ENCODE results near the gene LDLRAD4.
"Not testable (repeated sequence)": the region's sequence is repeated elsewhere in the genome, so short reads cannot be mapped to it uniquely, and the experiment has no call there.

LDLRAD4 gene

GRCh38 chr18:13485182-13485581, 266.6 kb downstream of the LDLRAD4 start:
- no peak for DNase-seq (ENCODE audit: extremely low spot score)
- POLR2A ChIA-PET, result no interaction called here
- TF ChIP-seq FOXM1 (IDR thresholded peaks at IDR 0.05; ENCODE audit: borderline replicate concordance) (no peak), FOXA1 (IDR thresholded peaks at IDR 0.05) (no peak), SP1 (IDR thresholded peaks at IDR 0.05) (no peak), SUZ12 (IDR thresholded peaks at IDR 0.05) (no peak), ELF4 (IDR thresholded peaks at IDR 0.05) (no peak), HDGF (IDR thresholded peaks at IDR 0.05; ENCODE audit: borderline replicate concordance) (no peak), FOXK2 (IDR thresholded peaks at IDR 0.05) (no peak)
- CTCF ChIA-PET, result no interaction called here

- TF ChIP-seq L3MBTL2 (conservative IDR thresholded peaks at IDR 0.05) (no peak), ELF4 (IDR thresholded peaks at IDR 0.05) (no peak), FOXK2 (IDR thresholded peaks at IDR 0.05) (no peak), FOXM1 (IDR thresholded peaks at IDR 0.05; ENCODE audit: borderline replicate concordance) (no peak), NFRKB (IDR thresholded peaks at IDR 0.05) (no peak), LEF1 (IDR thresholded peaks at IDR 0.05; ENCODE audit: borderline replicate concordance) (no peak), ARNT (IDR thresholded peaks at IDR 0.05) (no peak), SUZ12 (IDR thresholded peaks at IDR 0.05) (no peak), FOXA1 (IDR thresholded peaks at IDR 0.05) (no peak), TARDBP (IDR thresholded peaks at IDR 0.05) (no peak), HDGF (IDR thresholded peaks at IDR 0.05; ENCODE audit: borderline replicate concordance) (no peak), PKNOX1 (IDR thresholded peaks at IDR 0.05) (no peak), BHLHE40 (IDR thresholded peaks at IDR 0.05; ENCODE audit: borderline replicate concordance) (no peak), SP1 (IDR thresholded peaks at IDR 0.05) (no peak)
- POLR2A ChIA-PET, result no interaction called here
- no peak for DNase-seq (ENCODE audit: extremely low spot score)
- CTCF ChIA-PET, result no interaction called here
These were observed 267.0 kb downstream of the LDLRAD4 start for GRCh38 chr18:13485604-13486003.

GRCh38 chr18:13486284-13486683, 267.7 kb downstream of the LDLRAD4 start:
- CTCF ChIA-PET, result no interaction called here
- DNase-seq (ENCODE audit: extremely low spot score), result no peak
- POLR2A ChIA-PET, result no interaction called here
- TF ChIP-seq TARDBP (IDR thresholded peaks at IDR 0.05) (no peak), ZNF384 (IDR thresholded peaks at IDR 0.05) (no peak), FOXA1 (IDR thresholded peaks at IDR 0.05) (no peak), FOXM1 (IDR thresholded peaks at IDR 0.05; ENCODE audit: borderline replicate concordance) (no peak), HDGF (IDR thresholded peaks at IDR 0.05; ENCODE audit: borderline replicate concordance) (no peak), SP1 (IDR thresholded peaks at IDR 0.05) (no peak), L3MBTL2 (conservative IDR thresholded peaks at IDR 0.05) (no peak), ARNT (IDR thresholded peaks at IDR 0.05) (no peak), LEF1 (IDR thresholded peaks at IDR 0.05; ENCODE audit: borderline replicate concordance) (no peak), NFRKB (IDR thresholded peaks at IDR 0.05) (no peak)

- ChIA-PET POLR2A (no interaction called here), CTCF (no interaction called here)
- TF ChIP-seq L3MBTL2 (conservative IDR thresholded peaks at IDR 0.05) (no peak), ELF4 (IDR thresholded peaks at IDR 0.05) (no peak), ARNT (IDR thresholded peaks at IDR 0.05) (no peak), SUZ12 (IDR thresholded peaks at IDR 0.05) (no peak), PKNOX1 (IDR thresholded peaks at IDR 0.05) (no peak), LEF1 (IDR thresholded peaks at IDR 0.05; ENCODE audit: borderline replicate concordance) (no peak)
- DNase-seq (ENCODE audit: extremely low spot score), result no peak
These were observed 268.1 kb downstream of the LDLRAD4 start for GRCh38 chr18:13486686-13487085.

- no peak for TF ChIP-seq PKNOX1 (IDR thresholded peaks at IDR 0.05)
- TF ChIP-seq SUZ12 (IDR thresholded peaks at IDR 0.05), result no peak
- TF ChIP-seq TARDBP (IDR thresholded peaks at IDR 0.05), result no peak
- no peak for TF ChIP-seq L3MBTL2 (conservative IDR thresholded peaks at IDR 0.05)
- POLR2A ChIA-PET, result no interaction called here
- no peak for DNase-seq (ENCODE audit: extremely low spot score)
- CTCF ChIA-PET, result no interaction called here
These were observed 268.7 kb downstream of the LDLRAD4 start for GRCh38 chr18:13487237-13487636.

- CTCF ChIA-PET, result no interaction called here
- no peak for DNase-seq (ENCODE audit: extremely low spot score)
- TF ChIP-seq LEF1 (IDR thresholded peaks at IDR 0.05; ENCODE audit: borderline replicate concordance) (no peak), HDGF (IDR thresholded peaks at IDR 0.05; ENCODE audit: borderline replicate concordance) (no peak), CTBP1 (IDR thresholded peaks at IDR 0.05; ENCODE audit: borderline replicate concordance) (no peak), ELF4 (IDR thresholded peaks at IDR 0.05) (no peak), PKNOX1 (IDR thresholded peaks at IDR 0.05) (no peak), ARNT (IDR thresholded peaks at IDR 0.05) (no peak), SUZ12 (IDR thresholded peaks at IDR 0.05) (no peak)
- POLR2A ChIA-PET, result no interaction called here
These were observed 269.8 kb downstream of the LDLRAD4 start for GRCh38 chr18:13488281-13488929.

- POLR2A ChIA-PET; CTCF ChIA-PET; DNase-seq (ENCODE audit: extremely low spot score): not testable (repeated sequence)
These were observed 270.7 kb downstream of the LDLRAD4 start for GRCh38 chr18:13489303-13489702.

Data from HEK293T (cell line).